HUES48 (cell line): ENCODE results near the gene RNF138.

Source experiments
- H3K27ac ChIP-seq: one replicate; pipeline ENCODE4 v1.7.0; 2013; ENCODE audit warnings: low read depth, low read length, inconsistent platforms
- H3K27me3 ChIP-seq: 2 replicates; pipeline ENCODE4 v1.6.1; 2013; ENCODE audit warnings: mild to moderate bottlenecking, low read length; ENCODE audit not compliant: control insufficient read depth, insufficient read depth
- H3K36me3 ChIP-seq: 2 replicates; pipeline ENCODE4 v1.6.1; 2013; ENCODE audit warnings: low read length; ENCODE audit not compliant: control insufficient read depth, insufficient read depth
- H3K4me1 ChIP-seq: 2 replicates; pipeline ENCODE4 v1.6.1; 2013; ENCODE audit warnings: mild to moderate bottlenecking, low read length; ENCODE audit not compliant: control insufficient read depth, insufficient read depth
- H3K4me3 ChIP-seq: 2 replicates; pipeline ENCODE4 v1.5.1; 2013; ENCODE audit warnings: mild to moderate bottlenecking, low read depth, low read length
- H3K9ac ChIP-seq: 2 replicates; pipeline ENCODE4 v1.6.1; 2013; ENCODE audit warnings: mild to moderate bottlenecking, low read depth, low read length, moderate library complexity
- H3K9me3 ChIP-seq: 2 replicates; pipeline ENCODE4 v1.6.1; 2013; ENCODE audit warnings: low read length; ENCODE audit not compliant: control insufficient read depth, insufficient read depth

Gene RNF138, protein sequence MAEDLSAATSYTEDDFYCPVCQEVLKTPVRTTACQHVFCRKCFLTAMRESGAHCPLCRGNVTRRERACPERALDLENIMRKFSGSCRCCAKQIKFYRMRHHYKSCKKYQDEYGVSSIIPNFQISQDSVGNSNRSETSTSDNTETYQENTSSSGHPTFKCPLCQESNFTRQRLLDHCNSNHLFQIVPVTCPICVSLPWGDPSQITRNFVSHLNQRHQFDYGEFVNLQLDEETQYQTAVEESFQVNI

DNA sequence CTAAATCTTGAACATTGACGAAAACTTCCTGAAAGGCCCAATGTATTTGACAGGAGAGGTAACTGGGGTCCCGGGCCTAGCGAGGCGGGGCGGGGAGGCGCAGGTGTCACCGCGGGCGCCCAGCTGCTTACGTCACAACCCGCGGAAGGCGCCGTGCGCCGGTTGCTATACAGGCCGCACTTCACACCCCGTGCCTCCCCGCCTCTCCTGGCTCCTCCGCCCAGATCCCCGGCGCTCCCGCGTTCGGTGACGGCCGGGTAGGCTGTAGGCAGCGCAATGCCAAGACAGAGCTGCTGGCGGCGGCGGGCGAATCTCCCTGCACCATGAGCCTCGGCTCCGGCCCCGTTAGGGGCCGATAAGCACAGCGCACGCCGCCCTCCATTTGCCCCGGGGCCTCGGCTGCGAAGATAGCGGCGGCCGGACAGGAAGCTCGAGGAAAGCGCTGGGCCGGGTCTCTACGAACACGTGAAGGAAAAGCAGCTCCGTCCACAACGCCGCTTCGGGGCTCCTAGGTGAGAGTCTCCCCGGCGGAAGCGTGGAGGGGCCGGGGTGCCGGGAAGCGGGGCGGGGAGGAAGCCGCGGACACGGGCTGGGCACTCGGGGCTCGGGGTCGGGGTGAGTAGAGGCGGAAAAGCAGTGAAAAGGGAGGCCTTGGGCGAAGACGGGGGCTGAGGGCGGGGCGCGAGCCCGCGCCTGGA is at the start of gene RNF138:
Gene RNF138, plus strand, starts transcription at position 151 of the 698 bp plus-strand sequence. CDS start 903 bp downstream, outside the sequence.
- H3K9me3 ChIP-seq, result no peaks in the 10 kb centered on the region
- H3K9ac ChIP-seq, result peak within 1 kb of the TSS; percentile 94
- peaks cover 15% of the 10 kb centered on the region for H3K4me1 ChIP-seq
- H3K36me3 ChIP-seq, result peaks cover 24% of the 10 kb centered on the region
- H3K27ac ChIP-seq, result peak within 1 kb of the TSS; percentile 98
- peak within 1 kb of the TSS; percentile 90 for H3K4me3 ChIP-seq
- no peaks in the 10 kb centered on the region for H3K27me3 ChIP-seq

DNA sequence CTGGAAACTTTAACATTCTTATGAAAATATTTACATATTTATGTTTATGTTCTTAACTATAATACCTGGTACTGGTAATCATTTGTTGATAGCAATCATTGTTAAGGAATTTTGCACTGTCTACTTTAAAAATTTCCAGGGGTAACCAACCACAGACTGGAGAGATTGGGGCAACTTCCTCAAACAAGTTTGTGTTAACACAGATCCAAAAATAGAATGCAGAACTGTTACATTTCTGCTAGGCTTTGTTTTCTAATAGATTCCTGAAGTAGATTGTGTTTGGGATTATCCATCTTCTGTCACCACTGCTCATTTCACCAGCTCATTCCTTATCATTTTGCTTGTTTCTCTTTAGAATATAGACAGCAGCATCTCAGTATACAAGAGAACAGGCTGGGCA is 49.3 kb upstream of the RNF138 start:
- Histone ChIP-seq H3K27ac (no peak overlapping the region), H3K4me1 (no peaks in the 10 kb centered on the region), H3K9ac (no peak overlapping the region)

DNA sequence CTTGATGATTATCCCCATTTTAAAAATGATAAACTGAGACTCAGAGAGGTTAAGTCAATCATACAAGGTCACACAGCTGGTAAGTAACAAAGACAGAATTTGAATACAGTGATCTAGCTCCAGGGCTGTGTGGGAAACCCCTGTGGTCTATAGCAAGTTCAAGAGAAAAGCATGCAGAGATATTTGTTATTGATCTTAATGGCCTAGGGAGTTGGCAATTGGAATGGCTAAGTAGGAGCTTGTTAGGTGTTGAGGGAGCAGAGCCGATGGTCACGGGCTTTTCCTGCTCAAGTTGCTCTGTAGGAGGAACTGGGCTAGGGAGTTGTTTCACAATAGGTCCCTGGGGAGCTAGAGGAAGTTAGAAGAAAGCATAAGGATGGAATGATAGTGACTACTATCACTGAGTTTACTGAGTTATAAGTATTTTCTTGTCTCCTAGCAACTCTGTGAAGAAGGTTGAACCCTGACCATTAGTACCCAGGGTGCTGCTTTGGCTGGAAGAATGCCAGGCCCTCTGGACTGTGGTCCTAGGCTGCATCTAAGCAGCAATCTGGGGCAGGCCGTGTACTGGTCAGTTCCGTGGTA is 43.1 kb upstream of the RNF138 start:
- no peak overlapping the region for H3K27ac ChIP-seq

More for the DNA sequence above, 49.3 kb upstream of the RNF138 start:
- Histone ChIP-seq H3K36me3 (peaks cover 38% of the 10 kb centered on the region), H3K9me3 (no peaks in the 10 kb centered on the region), H3K4me3 (no peak overlapping the region), H3K27me3 (no peaks in the 10 kb centered on the region)

DNA sequence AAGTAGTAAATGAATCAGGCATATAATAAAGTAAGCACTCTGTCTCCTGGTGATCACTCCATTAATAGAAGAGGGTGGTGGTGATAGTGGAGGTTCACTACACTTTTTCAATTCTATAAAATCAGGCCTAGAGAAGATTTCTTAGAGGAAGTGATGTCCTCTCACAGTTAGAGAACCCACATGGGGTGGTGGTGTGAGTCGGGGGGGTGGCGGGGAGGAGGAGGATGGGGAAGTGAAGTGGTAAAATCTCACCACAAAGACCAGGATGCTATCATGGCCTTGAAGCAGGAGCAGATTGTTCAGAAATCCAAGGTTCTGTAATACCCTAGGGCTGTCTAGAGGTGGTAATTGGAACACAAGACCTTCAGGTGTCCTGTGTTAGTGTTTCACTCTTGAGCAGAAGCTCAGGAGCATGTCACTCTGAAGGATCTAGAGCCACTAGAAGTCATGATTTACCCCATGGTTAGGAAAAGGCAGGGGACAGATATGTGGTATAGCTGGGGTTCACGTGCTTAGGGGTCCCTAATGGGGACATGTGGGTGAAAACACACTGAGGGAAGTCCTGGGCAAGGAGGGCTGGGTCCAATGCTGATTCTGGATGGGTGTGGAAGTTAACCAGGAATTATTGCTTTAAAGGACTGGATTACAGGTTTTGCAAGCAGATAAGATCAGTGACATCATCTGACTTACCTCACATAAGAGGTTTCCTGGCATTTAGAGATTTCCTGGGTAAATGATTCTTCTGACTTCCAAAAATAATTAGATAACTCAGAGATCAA is 42.1 kb upstream of the RNF138 start:
- no peak overlapping the region for H3K27ac ChIP-seq

More for the DNA sequence above, 43.1 kb upstream of the RNF138 start:
- H3K9me3 ChIP-seq, result no peaks in the 10 kb centered on the region
- peaks cover 17% of the 10 kb centered on the region; the same call in 1 of the 2 replicates for H3K36me3 ChIP-seq
- no peaks in the 10 kb centered on the region for H3K4me1 ChIP-seq
- H3K27me3 ChIP-seq, result no peaks in the 10 kb centered on the region
- H3K4me3 ChIP-seq, result no peak overlapping the region
- H3K9ac ChIP-seq, result no peak overlapping the region

DNA sequence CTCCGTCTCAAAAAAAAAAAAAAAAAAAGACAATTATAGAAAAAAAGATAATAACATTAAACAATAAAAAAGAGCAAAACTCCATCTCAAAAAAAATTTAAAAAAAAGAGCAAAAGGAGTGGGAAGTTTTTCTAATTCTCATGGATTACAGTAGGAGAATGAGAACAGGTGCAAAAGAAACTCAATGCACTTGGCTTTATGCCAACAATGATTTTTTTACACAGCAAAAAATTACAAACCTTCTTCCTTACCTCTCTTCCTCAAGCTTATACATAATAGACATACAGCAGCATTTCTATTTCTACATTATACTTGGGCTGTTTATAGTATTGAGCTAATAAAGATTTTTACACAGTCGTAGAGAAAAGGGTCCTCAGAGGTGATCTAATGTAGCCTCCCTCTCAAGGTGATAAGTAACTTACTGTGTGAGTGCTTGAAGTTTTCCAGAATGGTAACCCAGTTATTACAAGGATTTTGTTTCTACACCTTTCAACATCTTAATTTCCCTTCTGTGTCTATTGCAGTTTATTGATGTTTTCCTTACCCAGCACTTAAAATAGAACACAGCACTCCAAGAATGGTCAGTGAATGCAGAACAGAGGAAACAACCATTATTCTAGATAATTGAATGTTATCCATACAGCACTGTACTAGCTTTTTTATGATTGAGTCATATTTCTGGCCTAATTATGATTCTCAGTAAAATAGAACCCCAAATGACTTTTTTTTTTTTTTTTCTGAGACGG is 34.9 kb upstream of the RNF138 start:
- Histone ChIP-seq H3K27ac (no peak overlapping the region), H3K36me3 (no peaks in the 10 kb centered on the region; the same call in 1 of the 2 replicates), H3K4me1 (peaks cover 13% of the 10 kb centered on the region; the same call in 1 of the 2 replicates), H3K4me3 (no peak overlapping the region), H3K27me3 (no peaks in the 10 kb centered on the region), H3K9me3 (no peaks in the 10 kb centered on the region), H3K9ac (no peak overlapping the region)

More for the DNA sequence above, 42.1 kb upstream of the RNF138 start:
- Histone ChIP-seq H3K4me1 (no peaks in the 10 kb centered on the region), H3K36me3 (peaks cover 15% of the 10 kb centered on the region; the same call in 1 of the 2 replicates), H3K27me3 (no peaks in the 10 kb centered on the region), H3K9me3 (no peaks in the 10 kb centered on the region), H3K4me3 (no peak overlapping the region), H3K9ac (no peak overlapping the region)

DNA sequence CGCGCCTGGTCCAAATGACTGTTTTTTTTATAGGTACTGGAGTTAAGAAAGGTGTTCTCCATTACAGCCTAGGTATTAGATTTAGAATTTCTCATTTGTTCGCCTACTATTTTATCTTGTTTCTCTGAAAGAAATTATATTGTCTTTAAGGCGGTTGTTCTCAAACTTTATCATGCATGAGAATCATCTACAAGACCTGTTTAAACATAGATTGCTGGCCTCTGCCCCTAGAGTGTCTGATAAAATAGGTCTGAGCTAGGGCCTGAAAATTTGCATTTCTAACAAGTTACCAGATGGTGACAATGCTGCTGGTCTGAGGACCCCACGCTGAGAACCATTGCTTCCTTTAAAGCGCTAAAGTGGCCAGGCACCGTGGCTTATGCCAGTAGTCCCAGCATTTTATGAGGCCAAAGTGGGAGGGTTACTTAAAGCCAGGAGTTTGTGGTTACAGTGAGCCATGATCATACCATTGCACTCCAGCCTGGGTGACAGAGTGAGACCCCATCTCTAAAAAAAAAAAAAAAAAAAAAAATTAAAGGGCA is 34.0 kb upstream of the RNF138 start:
- H3K36me3 ChIP-seq, result no peaks in the 10 kb centered on the region; the same call in 1 of the 2 replicates
- H3K4me3 ChIP-seq, result no peak overlapping the region
- H3K4me1 ChIP-seq, result peaks cover 13% of the 10 kb centered on the region; the same call in 1 of the 2 replicates

DNA sequence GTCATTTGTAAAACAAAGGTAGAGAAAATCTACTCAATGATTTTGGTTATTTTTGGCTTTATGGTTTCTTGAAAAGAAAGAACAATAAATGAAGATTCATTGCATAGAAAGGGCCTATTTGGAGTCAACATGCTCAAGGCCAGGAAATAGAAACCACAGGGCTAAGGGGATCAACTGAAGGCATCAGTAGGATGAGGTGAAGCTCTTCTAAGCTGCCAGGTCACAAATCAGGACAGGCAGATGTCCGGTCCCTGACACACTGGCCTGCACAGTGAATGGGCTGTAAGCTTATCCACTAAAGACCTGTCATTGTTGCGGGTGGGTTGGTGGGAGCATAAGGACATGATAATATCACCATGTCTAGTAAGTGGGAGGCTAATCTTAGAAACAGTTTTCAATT is 31.6 kb upstream of the RNF138 start:
- Histone ChIP-seq H3K4me1 (peaks cover 13% of the 10 kb centered on the region; the same call in 1 of the 2 replicates), H3K36me3 (no peaks in the 10 kb centered on the region; the same call in 1 of the 2 replicates), H3K4me3 (no peak overlapping the region), H3K27me3 (no peaks in the 10 kb centered on the region), H3K9me3 (no peaks in the 10 kb centered on the region), H3K27ac (no peak overlapping the region), H3K9ac (no peak overlapping the region)

More for the DNA sequence above, 34.0 kb upstream of the RNF138 start:
- Histone ChIP-seq H3K27ac (no peak overlapping the region), H3K9ac (no peak overlapping the region), H3K9me3 (no peaks in the 10 kb centered on the region), H3K27me3 (no peaks in the 10 kb centered on the region)

DNA sequence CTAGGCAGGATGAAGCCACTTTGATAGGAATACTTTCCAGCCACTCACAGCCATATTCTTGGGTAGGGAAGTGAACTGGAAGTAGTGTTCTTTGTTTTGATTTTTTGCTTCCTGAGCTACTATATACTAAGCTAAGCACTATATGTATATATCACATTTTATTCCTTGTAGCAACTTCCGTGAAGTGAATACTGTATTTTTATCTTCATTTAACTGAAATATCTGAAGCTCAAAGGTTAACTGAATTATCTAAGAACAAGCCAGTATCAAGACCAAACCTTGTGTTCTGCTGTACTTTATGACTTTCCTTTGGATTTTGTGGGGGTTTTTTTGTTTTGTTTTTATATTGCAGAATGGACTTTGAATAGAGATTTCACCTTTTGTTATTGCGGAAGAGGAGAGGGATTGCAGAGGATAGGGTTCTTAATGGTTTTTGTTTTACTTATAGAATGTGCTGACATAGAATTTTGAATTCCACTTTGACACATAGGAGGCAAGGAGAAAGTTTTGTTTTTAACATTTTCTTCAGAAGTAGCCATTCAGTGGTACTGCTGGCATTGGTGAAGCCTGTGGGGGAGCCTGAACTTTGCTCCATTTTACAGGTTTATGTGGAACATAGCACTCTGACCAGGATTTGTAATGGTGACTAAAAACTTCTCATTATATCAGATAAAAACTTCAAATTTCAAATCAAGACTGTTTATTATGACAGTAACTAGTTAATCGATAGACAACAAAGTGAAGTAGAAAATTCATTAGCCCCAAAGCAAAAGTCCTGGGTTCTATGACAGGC is 24.1 kb upstream of the RNF138 start:
- H3K4me1 ChIP-seq, result no peaks in the 10 kb centered on the region
- no peaks in the 10 kb centered on the region for H3K9me3 ChIP-seq
- no peak overlapping the region for H3K27ac ChIP-seq
- no peaks in the 10 kb centered on the region for H3K27me3 ChIP-seq
- no peak overlapping the region for H3K9ac ChIP-seq
- H3K4me3 ChIP-seq, result no peak overlapping the region
- no peaks in the 10 kb centered on the region for H3K36me3 ChIP-seq

DNA sequence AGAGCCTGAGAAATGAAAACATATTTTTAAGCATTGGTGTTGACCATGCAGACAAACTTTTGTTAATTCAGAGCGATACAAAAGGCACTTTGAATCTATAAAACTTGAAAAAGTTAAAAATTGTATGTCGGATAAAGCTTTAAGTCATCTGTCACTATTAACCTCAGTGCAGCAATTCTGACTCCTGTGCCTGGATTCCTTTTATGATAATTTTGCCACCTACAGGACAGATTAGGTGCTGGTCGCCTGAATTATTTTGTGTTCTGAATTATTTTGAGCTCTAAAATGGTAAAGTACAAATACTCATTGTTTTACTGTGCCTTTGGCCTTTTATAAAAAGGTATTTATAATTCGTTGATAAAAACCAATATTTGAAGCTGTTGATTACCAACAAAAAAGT is 19.4 kb upstream of the RNF138 start:
- Histone ChIP-seq H3K9me3 (no peaks in the 10 kb centered on the region), H3K27me3 (no peaks in the 10 kb centered on the region), H3K9ac (no peak overlapping the region), H3K36me3 (no peaks in the 10 kb centered on the region), H3K4me1 (no peaks in the 10 kb centered on the region), H3K27ac (no peak overlapping the region), H3K4me3 (no peak overlapping the region)
